Natural killer cell (primary cell): ENCODE results near the gene KRT28. TPM values are rescaled to one million over a fixed set of nuclear protein-coding genes. Genes with fewer than 3 reads are reported as not detected.

Experiments
- ATAC-seq, 3 donors: fragments of 150-1000 bp in 2 of 3; fragments of 200-7000 bp in 1 of 3; cut with Tn5 transposase; 1 replicate in 1 of 3; 2 replicates in 2 of 3; pipeline ENCODE4 v1.10.0; 2021; ENCODE audit warnings: mild to moderate bottlenecking in 2 of 3, moderate library complexity in 2 of 3
- DNase-seq, 2 donors: peaks; one replicate each; pipeline versions ENCODE4 v3.0.0 to v3.0.0-alpha.2; 2013 to 2021; ENCODE audit warnings: mixed read lengths in 1 of 2
- H3K27ac ChIP-seq: one replicate; pipeline ENCODE4 v1.5.1; 2013; ENCODE audit warnings: mild to moderate bottlenecking, low read length
- H3K27me3 ChIP-seq: one replicate; pipeline ENCODE4 v1.6.1; 2013; ENCODE audit warnings: low read length; ENCODE audit not compliant: control insufficient read depth, insufficient read depth
- H3K36me3 ChIP-seq: one replicate; pipeline ENCODE4 v1.6.1; 2013; ENCODE audit warnings: low read length; ENCODE audit not compliant: control insufficient read depth, insufficient read depth
- H3K4me1 ChIP-seq: one replicate; pipeline ENCODE4 v1.6.1; 2013; ENCODE audit warnings: low read length; ENCODE audit not compliant: control insufficient read depth, insufficient read depth
- H3K4me3 ChIP-seq: one replicate; pipeline ENCODE4 v1.5.1; 2013; ENCODE audit warnings: low read length
- H3K9me3 ChIP-seq: one replicate; pipeline ENCODE4 v1.6.1; 2013; ENCODE audit warnings: low read length; ENCODE audit not compliant: control insufficient read depth, insufficient read depth
- H3K27ac Mint-ChIP-seq, 2 donors: one replicate each; pipeline ENCODE4 v1.8.0; 2022; ENCODE audit warnings: mild to moderate bottlenecking in 2 of 2, mixed read lengths in 2 of 2, moderate library complexity in 1 of 2
- H3K27me3 Mint-ChIP-seq, 2 donors: one replicate each; pipeline ENCODE4 v1.8.0; 2022; ENCODE audit warnings: low read depth in 2 of 2, mixed read lengths in 2 of 2
- H3K36me3 Mint-ChIP-seq: one replicate; pipeline ENCODE4 v1.8.0; 2022; ENCODE audit warnings: mixed read lengths
- H3K4me1 Mint-ChIP-seq, 2 donors: one replicate each; pipeline ENCODE4 v1.8.0; 2022; ENCODE audit warnings: mixed read lengths in 2 of 2
- H3K4me3 Mint-ChIP-seq: one replicate; pipeline ENCODE4 v1.8.0; 2022; ENCODE audit warnings: mild to moderate bottlenecking, moderate library complexity, mixed read lengths
- H3K9me3 Mint-ChIP-seq, 2 donors: one replicate each; pipeline ENCODE4 v1.8.0; 2022; ENCODE audit warnings: mixed read lengths in 2 of 2
- CTCF ChIP-seq: fragments of 200-600 bp; IDR thresholded peaks from one replicate; pipeline ENCODE4 v1.8.0; 2022; ENCODE audit warnings: antibody characterized with exemption
- WGBS: methylation state at CpG from one replicate; pipeline ENCODE4 v1.1.7; 2013; ENCODE audit warnings: missing lambda C conversion rate; ENCODE audit not compliant: insufficient coverage; 5-methylcytosine and 5-hydroxymethylcytosine counted together
- intact Hi-C: fragments of 100-400 bp; cut with micrococcal nuclease; formaldehyde crosslinking; loops from one replicate; pipeline ENCODE4 v1.14.2; 2022
- total RNA-seq, 4 donors: library from RNA; stranded (reverse); fragments of 120-200 nt in 1 of 4; gene quantifications; one replicate each; pipeline versions ENCODE4 v1.2.3 to v1.2.4, GENCODE V29; 2013 to 2022

Gene KRT28
- total RNA-seq, 3 donors from 2014 or later (not counting 1 experiment from before 2014, with no cell fraction given) = not detected

GRCh38 chr17:40760105-40761016 lies 39.4 kb downstream of the KRT28 start:
- H3K4me1 Mint-ChIP-seq = no peaks in the 10 kb centered on the region
- peaks cover 22 to 28% of the 10 kb centered on the region in 2 donors for H3K9me3 Mint-ChIP-seq
- Histone ChIP-seq H3K9me3 (peaks cover 16% of the 10 kb centered on the region), H3K27ac (no peak overlapping the region), H3K27me3 (peaks cover 17% of the 10 kb centered on the region), H3K4me1 (no peaks in the 10 kb centered on the region), H3K4me3 (no peak overlapping the region), H3K36me3 (no peaks in the 10 kb centered on the region)
- intact Hi-C loops = no loop called here
- ATAC-seq (no peak), DNase-seq (no peak)
- peaks cover 47% of the 10 kb centered on the region for H3K36me3 Mint-ChIP-seq
- H3K4me3 Mint-ChIP-seq = no peak overlapping the region
- TF ChIP-seq CTCF = no peak
- no peak overlapping the region for H3K27ac Mint-ChIP-seq
- no CpG with 5 or more reads among the region's 1 CpG for WGBS
- H3K27me3 Mint-ChIP-seq = peaks cover 28 to 65% of the 10 kb centered on the region in 2 donors

DNA sequence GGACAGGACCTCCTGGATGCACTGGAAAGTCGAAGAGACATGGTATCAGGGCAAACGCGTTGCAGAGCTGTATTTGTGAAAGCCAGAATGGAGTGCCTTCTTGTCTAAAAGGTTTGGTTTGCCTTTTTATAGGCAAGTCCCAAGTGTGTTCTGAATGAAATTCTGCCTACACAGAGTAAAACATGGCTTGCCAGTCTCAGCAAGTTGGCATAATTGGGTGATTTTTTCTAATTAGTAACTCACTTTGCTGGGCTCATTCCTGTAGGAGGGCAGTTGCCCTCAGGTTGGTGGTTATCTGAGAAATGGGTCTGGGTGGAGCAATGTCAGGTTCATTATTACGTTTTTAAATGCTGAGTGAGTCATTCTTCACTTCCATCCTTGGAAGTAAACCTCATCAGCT lies 44.5 kb downstream of the KRT28 start, which contains the start of gene KRT25:
TSS of gene KRT25 (minus strand) at position 101 of the 400 bp plus-strand sequence. CDS start at position 41, 60 bp downstream.
- no peak within 1 kb of the TSS for H3K4me3 Mint-ChIP-seq
- Histone ChIP-seq H3K9me3 (peaks cover 2% of the 10 kb centered on the region), H3K27ac (no peak within 1 kb of the TSS), H3K27me3 (peaks cover 12% of the 10 kb centered on the region), H3K4me3 (no peak within 1 kb of the TSS), H3K4me1 (no peaks in the 10 kb centered on the region), H3K36me3 (no peaks in the 10 kb centered on the region)
- intact Hi-C loops = no loop called here
- H3K4me1 Mint-ChIP-seq = no peaks in the 10 kb centered on the region
- no peak for ATAC-seq
- TF ChIP-seq CTCF = no peak
- no peak for DNase-seq
- peaks cover 29% of the 10 kb centered on the region for H3K36me3 Mint-ChIP-seq
- H3K9me3 Mint-ChIP-seq = peaks cover 10 to 15% of the 10 kb centered on the region in 2 donors
- 73% methylated on average over 4 of the region's 4 CpGs for WGBS
- H3K27me3 Mint-ChIP-seq = peaks cover 24 to 43% of the 10 kb centered on the region in 2 donors
- H3K27ac Mint-ChIP-seq = no peak within 1 kb of the TSS

DNA sequence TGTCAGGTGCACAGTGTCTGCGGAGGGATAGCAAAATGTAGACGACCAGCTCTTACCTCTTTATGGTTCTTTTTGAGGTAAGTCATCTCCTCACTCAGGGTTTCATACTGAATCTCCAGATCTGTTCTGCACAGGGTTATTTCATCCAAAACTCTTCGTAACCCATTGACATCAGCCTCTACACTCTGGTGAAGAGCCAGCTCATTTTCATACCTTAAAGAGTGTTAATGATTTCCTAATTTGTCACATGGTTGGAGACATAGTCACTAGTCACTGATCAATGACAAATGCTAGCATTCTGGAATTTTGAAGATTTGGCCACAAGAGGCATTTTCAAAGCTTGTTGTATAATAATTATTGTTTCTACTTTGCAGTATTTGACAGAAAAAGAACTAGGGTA lies 46.0 kb downstream of the KRT28 start:
- intact Hi-C loops = no loop called here
- H3K27ac Mint-ChIP-seq = no peak overlapping the region
- H3K4me1 Mint-ChIP-seq = no peaks in the 10 kb centered on the region
- no peak overlapping the region for H3K27ac ChIP-seq
- 100% methylated on average over 2 of the region's 3 CpGs for WGBS
- no peak overlapping the region for H3K4me3 ChIP-seq
- no peak overlapping the region for H3K4me3 Mint-ChIP-seq
- no peaks in the 10 kb centered on the region for H3K36me3 ChIP-seq
- H3K9me3 ChIP-seq = no peaks in the 10 kb centered on the region
- ATAC-seq = no peak
- no peak for TF ChIP-seq CTCF
- peaks cover 3 to 5% of the 10 kb centered on the region in 2 donors for H3K9me3 Mint-ChIP-seq
- no peaks in the 10 kb centered on the region for H3K4me1 ChIP-seq
- peaks cover 20 to 30% of the 10 kb centered on the region in 2 donors for H3K27me3 Mint-ChIP-seq
- H3K36me3 Mint-ChIP-seq = peaks cover 15% of the 10 kb centered on the region
- H3K27me3 ChIP-seq = peaks cover 12% of the 10 kb centered on the region
- no peak for DNase-seq
